Measurements from ENCODE around the gene KLHL29.

The KLHL29 gene

DNA sequence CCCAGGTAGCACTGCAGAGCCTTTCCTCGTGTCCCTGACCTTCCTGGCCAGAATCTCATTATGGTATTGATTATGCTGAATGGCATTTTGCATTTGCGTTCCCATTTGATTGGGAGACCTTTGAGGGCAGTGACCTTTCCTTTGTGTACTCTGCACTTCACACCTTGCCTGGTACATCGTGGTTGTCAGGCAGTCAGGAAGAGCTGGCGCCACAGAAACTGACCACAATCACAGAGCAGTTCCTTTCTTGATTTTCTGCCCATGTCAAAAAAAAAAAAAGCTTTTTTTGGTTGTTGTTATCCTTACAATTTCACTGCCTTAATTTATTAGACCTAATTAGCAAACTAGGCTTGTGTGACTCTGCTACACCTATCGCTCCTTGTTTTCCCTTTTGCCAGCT lies 8.9 kb upstream of the KLHL29 start:
- H3K4me3 ChIP-seq (ENCODE audit: low read depth, low read length), result no peak overlapping the region
- no peak for DNase-seq (ENCODE audit: low read depth)
- TF ChIP-seq, protein P1, sequence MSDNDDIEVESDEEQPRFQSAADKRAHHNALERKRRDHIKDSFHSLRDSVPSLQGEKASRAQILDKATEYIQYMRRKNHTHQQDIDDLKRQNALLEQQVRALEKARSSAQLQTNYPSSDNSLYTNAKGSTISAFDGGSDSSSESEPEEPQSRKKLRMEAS (IDR thresholded peaks at IDR 0.05; ENCODE audit: low read depth, low read length), result no peak
- TF ChIP-seq, protein P2, sequence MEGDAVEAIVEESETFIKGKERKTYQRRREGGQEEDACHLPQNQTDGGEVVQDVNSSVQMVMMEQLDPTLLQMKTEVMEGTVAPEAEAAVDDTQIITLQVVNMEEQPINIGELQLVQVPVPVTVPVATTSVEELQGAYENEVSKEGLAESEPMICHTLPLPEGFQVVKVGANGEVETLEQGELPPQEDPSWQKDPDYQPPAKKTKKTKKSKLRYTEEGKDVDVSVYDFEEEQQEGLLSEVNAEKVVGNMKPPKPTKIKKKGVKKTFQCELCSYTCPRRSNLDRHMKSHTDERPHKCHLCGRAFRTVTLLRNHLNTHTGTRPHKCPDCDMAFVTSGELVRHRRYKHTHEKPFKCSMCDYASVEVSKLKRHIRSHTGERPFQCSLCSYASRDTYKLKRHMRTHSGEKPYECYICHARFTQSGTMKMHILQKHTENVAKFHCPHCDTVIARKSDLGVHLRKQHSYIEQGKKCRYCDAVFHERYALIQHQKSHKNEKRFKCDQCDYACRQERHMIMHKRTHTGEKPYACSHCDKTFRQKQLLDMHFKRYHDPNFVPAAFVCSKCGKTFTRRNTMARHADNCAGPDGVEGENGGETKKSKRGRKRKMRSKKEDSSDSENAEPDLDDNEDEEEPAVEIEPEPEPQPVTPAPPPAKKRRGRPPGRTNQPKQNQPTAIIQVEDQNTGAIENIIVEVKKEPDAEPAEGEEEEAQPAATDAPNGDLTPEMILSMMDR (IDR thresholded peaks at IDR 0.05; ENCODE audit: low read depth, low read length), result no peak
- TF ChIP-seq MYC (IDR thresholded peaks at IDR 0.05; ENCODE audit: low read depth, low read length) (no peak), POLR2A (IDR thresholded peaks at IDR 0.05; ENCODE audit: extremely low read depth, insufficient read length) (no peak)

DNA sequence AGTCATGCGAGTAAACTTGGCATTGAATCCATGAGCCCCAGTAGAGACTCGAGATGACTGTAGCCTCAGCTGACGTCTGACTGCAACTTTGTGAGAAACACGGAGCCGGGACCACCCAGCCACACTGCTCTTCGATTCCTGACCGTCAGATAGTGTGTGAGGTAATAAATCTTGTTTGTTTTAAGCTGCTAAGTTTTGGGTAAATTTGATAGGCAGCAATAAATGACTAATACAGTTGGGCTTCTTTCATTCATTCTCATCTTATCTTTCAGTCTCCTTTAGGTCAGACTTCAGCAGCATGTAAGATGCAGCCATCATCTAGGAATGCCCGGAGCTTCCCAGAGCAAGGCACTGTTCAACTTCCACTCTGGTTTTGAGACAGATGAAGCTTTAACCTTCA lies 8.0 kb upstream of the KLHL29 start:
- DNase-seq (ENCODE audit: low read depth), result no peak
- TF ChIP-seq, protein P1 (IDR thresholded peaks at IDR 0.05; ENCODE audit: low read depth, low read length), result no peak
- TF ChIP-seq POLR2A (IDR thresholded peaks at IDR 0.05; ENCODE audit: extremely low read depth, insufficient read length) (no peak), MYC (IDR thresholded peaks at IDR 0.05; ENCODE audit: low read depth, low read length) (no peak)
- TF ChIP-seq, protein P2 (IDR thresholded peaks at IDR 0.05; ENCODE audit: low read depth, low read length), result no peak
- no peak overlapping the region for H3K4me3 ChIP-seq (ENCODE audit: low read depth, low read length)

DNA sequence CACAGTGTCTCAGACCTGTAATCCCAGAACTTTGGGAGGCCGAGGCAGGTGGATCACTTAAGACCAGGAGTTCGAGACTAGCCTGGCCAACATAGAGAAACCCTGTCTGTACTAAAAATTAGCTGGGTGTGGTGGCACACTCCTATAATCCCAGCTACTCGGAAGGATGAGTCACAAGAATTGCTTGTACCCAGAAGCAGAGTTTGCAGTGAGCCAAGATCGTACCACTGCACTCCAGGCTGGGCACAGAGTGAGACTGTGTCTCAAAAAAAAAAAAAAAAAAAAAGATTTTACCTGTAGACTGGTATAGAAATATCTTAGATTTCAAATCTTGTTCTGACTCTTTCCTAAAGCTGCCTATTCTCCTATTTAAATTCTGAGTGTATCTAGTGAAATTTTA lies 7.2 kb upstream of the KLHL29 start:
- TF ChIP-seq MYC (IDR thresholded peaks at IDR 0.05; ENCODE audit: low read depth, low read length), result no peak
- TF ChIP-seq, protein P2 (IDR thresholded peaks at IDR 0.05; ENCODE audit: low read depth, low read length), result no peak
- TF ChIP-seq, protein P1 (IDR thresholded peaks at IDR 0.05; ENCODE audit: low read depth, low read length), result no peak
- TF ChIP-seq POLR2A (IDR thresholded peaks at IDR 0.05; ENCODE audit: extremely low read depth, insufficient read length), result no peak
- H3K4me3 ChIP-seq (ENCODE audit: low read depth, low read length), result no peak overlapping the region
- no peak for DNase-seq (ENCODE audit: low read depth)

DNA sequence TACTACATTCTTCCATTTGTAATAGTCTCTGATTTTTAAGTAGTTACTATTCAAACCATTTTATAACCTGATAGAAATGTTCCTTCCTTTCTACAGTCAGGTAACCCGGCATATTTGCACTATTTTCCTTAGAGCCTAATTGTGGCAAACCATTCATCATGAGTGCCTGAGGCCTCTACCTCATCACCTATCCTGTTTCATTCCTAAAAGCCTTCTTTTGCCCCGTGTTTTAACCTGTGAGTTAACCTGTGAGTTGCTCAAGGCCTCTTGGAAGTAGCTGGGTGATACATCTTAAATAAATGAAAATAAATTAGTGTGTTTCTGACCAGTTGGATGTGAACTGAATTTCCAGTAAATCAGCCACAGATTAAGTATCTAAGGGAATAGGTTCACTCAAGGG lies 6.5 kb upstream of the KLHL29 start:
- no peak overlapping the region for H3K4me3 ChIP-seq (ENCODE audit: low read depth, low read length)
- TF ChIP-seq, protein P1 (IDR thresholded peaks at IDR 0.05; ENCODE audit: low read depth, low read length), result no peak
- TF ChIP-seq, protein P2 (IDR thresholded peaks at IDR 0.05; ENCODE audit: low read depth, low read length), result no peak
- TF ChIP-seq POLR2A (IDR thresholded peaks at IDR 0.05; ENCODE audit: extremely low read depth, insufficient read length) (no peak), MYC (IDR thresholded peaks at IDR 0.05; ENCODE audit: low read depth, low read length) (no peak)
- no peak for DNase-seq (ENCODE audit: low read depth)

DNA sequence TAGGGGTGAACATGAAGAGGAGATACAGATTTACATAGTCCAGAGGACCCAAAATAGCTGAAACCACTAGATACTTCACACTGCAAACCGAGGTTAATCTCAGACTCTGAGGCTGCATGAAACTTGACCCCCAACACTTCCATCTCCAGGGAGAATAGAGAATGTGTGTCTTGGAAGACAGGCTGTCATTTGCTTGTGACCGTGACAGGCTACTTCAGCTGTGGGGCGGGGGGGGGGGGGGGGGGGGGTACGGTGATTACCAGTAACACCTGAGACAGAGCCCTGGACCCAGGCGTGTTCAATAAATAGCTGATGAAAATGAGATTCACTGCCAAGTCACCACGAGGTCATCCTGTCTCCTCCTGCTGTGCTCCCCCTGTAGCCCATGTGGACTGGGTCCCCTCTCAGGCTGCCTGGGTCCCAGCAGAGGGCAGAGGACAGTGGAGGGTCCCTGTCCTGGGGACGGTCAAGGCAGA lies 5.7 kb upstream of the KLHL29 start:
- H3K4me3 ChIP-seq (ENCODE audit: low read depth, low read length), result no peak overlapping the region
- DNase-seq (ENCODE audit: low read depth), result no peak

More for the DNA sequence above, 5.7 kb upstream of the KLHL29 start:
- TF ChIP-seq, protein P2 (IDR thresholded peaks at IDR 0.05; ENCODE audit: low read depth, low read length), result no peak
- TF ChIP-seq POLR2A (IDR thresholded peaks at IDR 0.05; ENCODE audit: extremely low read depth, insufficient read length) (no peak), MYC (IDR thresholded peaks at IDR 0.05; ENCODE audit: low read depth, low read length) (no peak)
- TF ChIP-seq, protein P1 (IDR thresholded peaks at IDR 0.05; ENCODE audit: low read depth, low read length), result no peak

Data from NB4 (cell line).